ENCODE measurements around the gene BARX2.

The BARX2 gene

GRCh38 chr11:129374081-129374992, 1.3 kb upstream of the BARX2 start:
- Histone ChIP-seq H3K4me1 (ENCODE audit: control insufficient read depth in 1 of 2, insufficient read depth in 2 of 2, low read length in 2 of 2) (peaks cover 11 to 18% of the 10 kb centered on the region in 2 experiments), H3K4me3 (ENCODE audit: low read depth, low read length) (peak overlapping the region; percentile 70), H3K79me1 (ENCODE audit: low read length) (peaks cover 13% of the 10 kb centered on the region), H2AFZ (ENCODE audit: insufficient read depth, low read length, poor library complexity) (peak overlapping the region; percentile 85), H4K91ac (ENCODE audit: low read depth, low read length) (peak overlapping the region; percentile 59), H3K4me2 (ENCODE audit: low read length) (peak overlapping the region; percentile 70), H2BK120ac (ENCODE audit: insufficient read depth, low read length, poor library complexity) (peak overlapping the region; percentile 70), H3K14ac (ENCODE audit: low read length) (peak overlapping the region; percentile 28), H3K79me2 (ENCODE audit: control insufficient read depth, insufficient read depth, low read length, poor library complexity) (peaks cover 3% of the 10 kb centered on the region), H3K27ac (ENCODE audit: low read depth, low read length) (no peak overlapping the region), H3K9ac (ENCODE audit: low read length) (peak overlapping the region; percentile 68), H3K36me3 (ENCODE audit: control insufficient read depth in 1 of 2, insufficient read depth in 2 of 2, low read length in 2 of 2) (no peaks in the 10 kb centered on the region), H3K9me3 (ENCODE audit: insufficient read depth, low read depth, low read length) (peaks cover 2% of the 10 kb centered on the region), H3K18ac (ENCODE audit: low read length) (peak overlapping the region; percentile 60), H4K8ac (ENCODE audit: low read depth, low read length) (no peak overlapping the region), H2BK12ac (ENCODE audit: low read length) (peak overlapping the region; percentile 51), H4K12ac (ENCODE audit: low read depth, low read length) (peak overlapping the region; percentile 22), H2BK5ac (ENCODE audit: low read depth, low read length, poor library complexity) (no peak overlapping the region), H2AK5ac (ENCODE audit: low read length) (no peak overlapping the region), H3K23ac (ENCODE audit: low read length) (peak overlapping the region; percentile 63), H3K27me3 (ENCODE audit: insufficient read depth, low read length) (peaks cover 35% of the 10 kb centered on the region), H3K4ac (ENCODE audit: low read depth, low read length) (no peak overlapping the region)
- no CpG with 5 or more reads among the region's 57 CpGs for WGBS (ENCODE audit: extremely low coverage, insufficient coverage, insufficient read length)
- peak in 1 of 2 donors; percentile 41 for DNase-seq

DNA sequence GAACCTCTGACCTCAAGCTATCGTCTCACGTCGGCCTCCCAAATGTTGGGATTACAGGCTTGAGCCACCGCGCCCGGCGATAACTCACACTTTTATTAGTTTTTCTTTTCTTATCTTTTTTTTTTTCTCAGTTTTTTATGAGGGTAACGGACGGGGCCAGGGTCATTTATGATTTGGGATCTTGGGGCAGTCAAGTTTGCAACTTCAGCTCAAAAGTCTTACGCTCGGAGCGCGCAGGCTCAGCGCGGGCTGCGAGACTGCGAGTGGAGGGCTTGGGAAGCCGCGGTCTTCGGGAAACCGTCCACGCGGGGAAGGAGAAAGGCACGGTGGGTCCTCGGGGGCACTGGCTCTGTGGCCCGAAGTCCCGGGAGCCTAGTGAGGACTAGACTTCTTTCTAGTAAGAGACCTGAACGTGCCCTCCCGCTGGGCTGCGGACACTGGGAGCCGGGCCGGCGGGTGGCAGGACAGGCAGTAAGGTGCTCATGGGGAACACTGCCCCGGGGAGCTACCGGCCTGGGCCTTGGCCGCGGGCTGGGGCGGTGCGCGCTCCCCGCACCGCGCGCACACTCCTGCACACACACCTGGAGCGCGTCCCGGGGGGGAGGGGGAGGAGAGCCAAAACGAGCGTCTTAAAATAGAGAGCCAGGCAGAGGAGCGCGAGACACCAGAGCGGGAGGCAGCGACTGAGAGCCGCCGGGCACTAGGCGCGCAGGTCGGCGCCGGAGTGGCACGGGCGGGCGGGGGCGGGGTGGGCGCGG, 476 bp upstream of the BARX2 start:
- peaks cover 2% of the 10 kb centered on the region for H3K9me3 ChIP-seq (ENCODE audit: insufficient read depth, low read depth, low read length)
- peaks cover 17% of the 10 kb centered on the region for H3K79me1 ChIP-seq (ENCODE audit: low read length)
- H3K27me3 ChIP-seq (ENCODE audit: insufficient read depth, low read length): peaks cover 35% of the 10 kb centered on the region
- peak overlapping the region; percentile 77 for H3K4me3 ChIP-seq (ENCODE audit: low read depth, low read length)
- H3K9ac ChIP-seq (ENCODE audit: low read length): peak overlapping the region; percentile 73
- H3K23ac ChIP-seq (ENCODE audit: low read length): no peak overlapping the region
- H2BK12ac ChIP-seq (ENCODE audit: low read length): peak overlapping the region; percentile 58
- WGBS (ENCODE audit: extremely low coverage, insufficient coverage, insufficient read length): no CpG with 5 or more reads among the region's 66 CpGs
- peak; percentile 34 to 67 for DNase-seq
- no peaks in the 10 kb centered on the region for H3K36me3 ChIP-seq (ENCODE audit: control insufficient read depth in 1 of 2, insufficient read depth in 2 of 2, low read length in 2 of 2)
- H2AFZ ChIP-seq (ENCODE audit: insufficient read depth, low read length, poor library complexity): peak overlapping the region; percentile 12
- H3K18ac ChIP-seq (ENCODE audit: low read length): no peak overlapping the region
- peaks cover 14 to 21% of the 10 kb centered on the region in 2 experiments for H3K4me1 ChIP-seq (ENCODE audit: control insufficient read depth in 1 of 2, insufficient read depth in 2 of 2, low read length in 2 of 2)
- H3K4me2 ChIP-seq (ENCODE audit: low read length): peak overlapping the region; percentile 70
- H3K4ac ChIP-seq (ENCODE audit: low read depth, low read length): no peak overlapping the region
- H3K79me2 ChIP-seq (ENCODE audit: control insufficient read depth, insufficient read depth, low read length, poor library complexity): peaks cover 3% of the 10 kb centered on the region
- peak overlapping the region; percentile 3 for H2BK120ac ChIP-seq (ENCODE audit: insufficient read depth, low read length, poor library complexity)
- no peak overlapping the region for H2AK5ac ChIP-seq (ENCODE audit: low read length)
- H4K8ac ChIP-seq (ENCODE audit: low read depth, low read length): no peak overlapping the region
- H3K14ac ChIP-seq (ENCODE audit: low read length): no peak overlapping the region
- no peak overlapping the region for H3K27ac ChIP-seq (ENCODE audit: low read depth, low read length)
- peak overlapping the region; percentile 1 for H4K91ac ChIP-seq (ENCODE audit: low read depth, low read length)
- H4K12ac ChIP-seq (ENCODE audit: low read depth, low read length): no peak overlapping the region
- H2BK5ac ChIP-seq (ENCODE audit: low read depth, low read length, poor library complexity): peak overlapping the region; percentile 27

DNA sequence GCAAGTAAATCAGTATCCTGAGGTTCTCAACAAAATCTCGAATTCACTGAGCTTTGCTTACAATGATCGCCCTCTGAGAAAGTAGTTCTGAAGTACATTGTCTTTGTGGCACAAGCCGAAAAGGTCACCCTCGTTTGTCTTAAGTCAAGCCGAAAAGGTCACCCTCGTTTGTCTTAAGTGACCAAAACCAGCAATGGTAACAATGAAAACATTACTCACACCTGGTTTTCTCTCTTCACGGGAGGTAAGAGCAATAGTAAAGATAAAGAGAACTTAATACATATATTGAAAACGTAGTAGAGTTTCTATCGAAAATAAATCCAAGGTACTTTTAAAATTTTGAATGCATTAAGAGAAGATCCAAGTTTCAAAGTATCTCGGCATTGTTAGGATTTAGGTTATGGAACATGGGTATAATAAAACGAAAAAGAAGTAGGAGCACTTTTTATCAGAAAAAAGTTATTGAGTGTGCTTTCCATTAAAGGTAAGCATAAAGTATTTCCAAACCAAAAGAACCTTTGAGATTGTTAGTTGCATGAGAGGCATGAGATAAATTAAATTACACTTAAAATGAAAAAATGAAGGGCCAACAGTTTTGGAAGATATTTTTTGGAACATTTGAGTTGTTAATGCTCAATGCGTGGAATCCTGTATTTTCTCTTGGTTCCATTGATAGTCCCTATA, 1.2 kb downstream of the BARX2 start:
- Histone ChIP-seq H2AFZ (ENCODE audit: insufficient read depth, low read length, poor library complexity) (no peak overlapping the region), H2BK120ac (ENCODE audit: insufficient read depth, low read length, poor library complexity) (peak overlapping the region; percentile 8), H3K27me3 (ENCODE audit: insufficient read depth, low read length) (peaks cover 28% of the 10 kb centered on the region), H3K36me3 (ENCODE audit: control insufficient read depth in 1 of 2, insufficient read depth in 2 of 2, low read length in 2 of 2) (no peaks in the 10 kb centered on the region), H4K8ac (ENCODE audit: low read depth, low read length) (no peak overlapping the region), H2BK5ac (ENCODE audit: low read depth, low read length, poor library complexity) (no peak overlapping the region), H3K4me1 (ENCODE audit: control insufficient read depth in 1 of 2, insufficient read depth in 2 of 2, low read length in 2 of 2) (peaks cover 14 to 23% of the 10 kb centered on the region in 2 experiments), H4K12ac (ENCODE audit: low read depth, low read length) (no peak overlapping the region), H3K14ac (ENCODE audit: low read length) (no peak overlapping the region), H3K4ac (ENCODE audit: low read depth, low read length) (no peak overlapping the region), H2AK5ac (ENCODE audit: low read length) (no peak overlapping the region), H3K4me2 (ENCODE audit: low read length) (peak overlapping the region; percentile 70), H3K9me3 (ENCODE audit: insufficient read depth, low read depth, low read length) (peaks cover 2% of the 10 kb centered on the region), H3K79me1 (ENCODE audit: low read length) (peaks cover 18% of the 10 kb centered on the region), H3K18ac (ENCODE audit: low read length) (no peak overlapping the region), H3K27ac (ENCODE audit: low read depth, low read length) (peak overlapping the region; percentile 6), H2BK12ac (ENCODE audit: low read length) (no peak overlapping the region), H3K23ac (ENCODE audit: low read length) (no peak overlapping the region), H3K4me3 (ENCODE audit: low read depth, low read length) (no peak overlapping the region), H3K9ac (ENCODE audit: low read length) (peak overlapping the region; percentile 14), H4K91ac (ENCODE audit: low read depth, low read length) (peak overlapping the region; percentile 25), H3K79me2 (ENCODE audit: control insufficient read depth, insufficient read depth, low read length, poor library complexity) (peaks cover 3% of the 10 kb centered on the region)
- WGBS (ENCODE audit: extremely low coverage, insufficient coverage, insufficient read length): no CpG with 5 or more reads among the region's 12 CpGs
- DNase-seq: no peak

- Histone ChIP-seq H3K79me2 (ENCODE audit: control insufficient read depth, insufficient read depth, low read length, poor library complexity) (peaks cover 3% of the 10 kb centered on the region), H3K36me3 (ENCODE audit: control insufficient read depth in 1 of 2, insufficient read depth in 2 of 2, low read length in 2 of 2) (peaks cover 0 to 4% of the 10 kb centered on the region in 2 experiments), H3K4me1 (ENCODE audit: control insufficient read depth in 1 of 2, insufficient read depth in 2 of 2, low read length in 2 of 2) (peaks cover 14 to 24% of the 10 kb centered on the region in 2 experiments), H3K4me3 (ENCODE audit: low read depth, low read length) (no peak overlapping the region), H3K9ac (ENCODE audit: low read length) (no peak overlapping the region), H3K14ac (ENCODE audit: low read length) (no peak overlapping the region), H3K27me3 (ENCODE audit: insufficient read depth, low read length) (peaks cover 19% of the 10 kb centered on the region), H2BK12ac (ENCODE audit: low read length) (no peak overlapping the region), H3K18ac (ENCODE audit: low read length) (no peak overlapping the region), H3K27ac (ENCODE audit: low read depth, low read length) (no peak overlapping the region), H2BK120ac (ENCODE audit: insufficient read depth, low read length, poor library complexity) (no peak overlapping the region), H3K23ac (ENCODE audit: low read length) (no peak overlapping the region), H2BK5ac (ENCODE audit: low read depth, low read length, poor library complexity) (no peak overlapping the region), H3K4ac (ENCODE audit: low read depth, low read length) (no peak overlapping the region), H4K12ac (ENCODE audit: low read depth, low read length) (no peak overlapping the region), H2AFZ (ENCODE audit: insufficient read depth, low read length, poor library complexity) (no peak overlapping the region), H3K9me3 (ENCODE audit: insufficient read depth, low read depth, low read length) (no peaks in the 10 kb centered on the region), H4K91ac (ENCODE audit: low read depth, low read length) (no peak overlapping the region), H4K8ac (ENCODE audit: low read depth, low read length) (no peak overlapping the region), H2AK5ac (ENCODE audit: low read length) (no peak overlapping the region), H3K79me1 (ENCODE audit: low read length) (peaks cover 20% of the 10 kb centered on the region), H3K4me2 (ENCODE audit: low read length) (peak overlapping the region; percentile 40)
- no CpG with 5 or more reads among the region's 7 CpGs for WGBS (ENCODE audit: extremely low coverage, insufficient coverage, insufficient read length)
- DNase-seq: no peak
These were observed 2.1 kb downstream of the BARX2 start for GRCh38 chr11:129377739-129378138.
